PFSK-1 (cell line): ENCODE data around the gene COL19A1.

ENCODE experiments used
- POLR2AphosphoS5 ChIP-seq: IDR thresholded peaks from 2 replicates; pipeline ENCODE4 v1.6.1; 2012; ENCODE audit warnings: low read depth, mild to moderate bottlenecking, control low read depth, low read length, moderate library complexity
- REST ChIP-seq, 2 experiments: IDR thresholded peaks; 2 replicates each; pipeline versions ENCODE4 v1.6.1 to v1.8.0; 2011 to 2012; ENCODE audit warnings: low read depth in 2 of 2, low read length in 2 of 2, control low read depth in 1 of 2, inconsistent platforms in 1 of 2, mild to moderate bottlenecking in 1 of 2, moderate library complexity in 1 of 2; ENCODE audit not compliant: insufficient read depth in 1 of 2
- SIN3A ChIP-seq: IDR thresholded peaks from 2 replicates; pipeline ENCODE4 v1.6.1; 2012; ENCODE audit warnings: mild to moderate bottlenecking, low read length, moderate library complexity, borderline replicate concordance; ENCODE audit not compliant: insufficient read depth
- TAF1 ChIP-seq: IDR thresholded peaks from 2 replicates; pipeline ENCODE4 v1.6.1; 2012; ENCODE audit warnings: low read length, control low read depth, borderline replicate concordance; ENCODE audit not compliant: insufficient read depth

- TF ChIP-seq TAF1 (no peak), POLR2AphosphoS5 (no peak), REST (IDR thresholded peaks at IDR 0.05; ENCODE audit: insufficient read depth in 1 of 2, low read depth in 2 of 2, low read length in 2 of 2) (no peak), SIN3A (no peak)
Measured at GRCh38 chr6:69818223-69818930, 48.0 kb upstream of the COL19A1 start.
